GM19452 (cell line): ENCODE results near the gene RFTN1.

Experiments used
- ATAC-seq: cut with Tn5 transposase; IDR thresholded peaks from one replicate; pipeline ENCODE4 v1.9.1; 2021; ENCODE audit not compliant: unreplicated experiment

The RFTN1 gene

DNA sequence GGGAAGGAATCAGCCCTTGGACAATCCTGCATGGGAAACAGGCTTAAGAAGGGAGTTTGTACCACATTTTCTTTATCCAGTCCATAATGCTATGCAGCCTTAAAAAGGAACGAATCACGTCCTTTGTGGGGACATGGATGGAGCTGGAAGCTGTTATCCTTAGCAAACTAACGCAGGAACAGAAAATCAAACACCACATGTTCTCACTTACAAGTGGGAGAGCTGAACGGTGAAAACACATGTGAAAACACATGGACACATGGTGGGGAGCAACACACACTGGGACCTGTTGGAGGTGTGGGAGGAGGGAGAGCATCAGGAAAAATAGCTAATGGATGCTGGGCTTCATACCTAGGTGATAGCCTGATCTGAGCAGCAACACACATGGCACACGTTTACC lies 178.2 kb downstream of the RFTN1 start:
- ATAC-seq, result no peak

DNA sequence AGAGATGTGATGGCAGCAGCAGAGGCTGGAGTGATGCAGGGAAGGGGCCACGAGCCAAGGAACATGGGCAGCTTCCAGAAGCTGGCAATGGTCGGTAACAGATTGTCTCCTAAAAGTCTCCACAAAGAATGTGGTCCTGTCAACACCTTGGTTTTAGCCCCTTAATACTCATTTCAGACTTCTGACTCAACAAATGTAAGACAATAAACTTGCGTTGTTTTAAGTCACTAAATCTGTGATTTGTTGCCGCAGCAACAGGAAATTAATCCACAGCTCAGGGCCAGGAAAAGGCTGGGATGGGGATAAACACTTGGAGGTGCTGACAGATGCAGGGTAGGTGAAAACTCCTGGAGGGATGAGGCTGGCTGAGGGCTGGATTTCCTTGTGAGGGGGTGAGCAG lies 178.6 kb downstream of the RFTN1 start:
- no peak for ATAC-seq

GRCh38 chr3:16332904-16333426 lies 180.5 kb downstream of the RFTN1 start:
- no peak for ATAC-seq

DNA sequence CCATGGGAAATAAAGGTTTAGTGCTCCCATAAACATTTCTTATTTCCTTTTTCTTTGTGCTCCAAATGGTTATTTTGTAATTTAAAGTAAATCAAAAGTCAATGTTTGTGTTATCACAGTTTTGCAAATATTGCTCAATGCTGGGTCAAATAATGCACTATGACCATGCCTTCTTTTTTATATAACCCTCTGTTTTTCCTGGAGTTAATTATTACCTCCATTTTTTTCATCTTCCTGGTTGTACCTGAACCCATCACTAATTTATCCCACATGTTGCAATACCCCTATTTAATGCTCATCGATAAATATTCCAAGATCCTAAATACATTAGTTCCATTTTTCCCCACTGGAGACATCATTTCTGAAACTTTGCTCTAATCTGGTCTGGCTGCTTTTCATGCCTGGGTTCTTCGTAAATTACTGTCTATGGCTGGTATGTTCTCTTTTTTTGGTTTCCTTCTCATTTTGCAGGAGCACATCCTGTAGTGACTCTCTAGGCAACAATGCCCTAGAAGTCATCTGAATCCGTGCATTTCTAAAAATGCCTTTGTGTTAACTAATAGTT lies 182.1 kb downstream of the RFTN1 start:
- ATAC-seq, result no peak

DNA sequence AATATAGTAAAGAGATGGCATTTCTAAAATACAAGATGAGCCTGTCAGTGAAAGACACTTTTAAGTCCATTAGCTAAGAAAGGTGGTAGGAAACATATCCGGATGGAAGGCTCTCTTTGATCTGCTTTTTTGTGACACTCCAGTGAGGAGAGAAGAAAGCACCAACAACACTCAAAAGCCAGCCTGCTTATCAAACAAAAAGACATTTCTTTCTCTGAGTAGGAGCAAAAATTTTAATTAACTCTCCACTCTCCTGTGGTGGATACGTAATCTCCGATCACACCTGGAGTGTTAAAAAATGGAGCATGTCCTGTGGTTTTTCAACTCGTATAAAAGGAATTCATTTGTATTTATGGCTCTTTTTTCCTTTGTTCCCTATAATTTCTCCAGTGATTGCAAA lies 183.1 kb downstream of the RFTN1 start:
- no peak for ATAC-seq

- ATAC-seq, result no peak
Observed at GRCh38 chr3:16329826-16330129, 183.7 kb downstream of the RFTN1 start.

GRCh38 chr3:16329036-16329825 lies 184.3 kb downstream of the RFTN1 start:
- no peak for ATAC-seq

- ATAC-seq, result no peak
Observed at GRCh38 chr3:16328124-16328523, 185.4 kb downstream of the RFTN1 start.

DNA sequence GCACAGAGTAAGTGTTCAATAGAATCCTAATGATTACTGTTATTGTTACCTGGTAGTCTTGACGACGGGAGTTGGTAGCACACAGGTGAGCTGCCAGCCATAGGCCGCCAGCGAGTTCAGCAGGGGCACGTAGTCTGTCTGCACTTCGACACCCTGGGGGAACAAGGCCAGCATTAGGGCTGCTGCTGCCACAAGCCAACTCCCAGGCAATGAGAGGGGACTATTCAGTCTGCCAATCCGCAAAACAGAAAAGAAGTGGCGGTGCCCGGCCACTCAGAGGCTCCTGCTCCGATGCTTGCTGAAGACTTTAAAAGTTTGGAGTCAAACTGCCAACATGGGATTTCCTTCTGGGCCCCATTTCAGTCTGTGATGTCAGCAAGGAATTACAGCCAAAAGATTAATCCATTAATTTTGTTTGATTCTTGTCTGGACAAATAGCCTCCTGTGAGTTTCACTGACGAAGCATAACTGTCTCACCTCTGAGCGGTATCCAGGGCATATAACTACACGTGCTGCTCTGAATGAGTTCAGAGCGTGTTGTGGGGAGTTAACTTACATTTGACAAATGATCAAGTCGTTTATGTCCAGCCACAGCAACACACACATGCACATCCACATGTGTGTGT lies 186.7 kb downstream of the RFTN1 start:
- no peak for ATAC-seq

DNA sequence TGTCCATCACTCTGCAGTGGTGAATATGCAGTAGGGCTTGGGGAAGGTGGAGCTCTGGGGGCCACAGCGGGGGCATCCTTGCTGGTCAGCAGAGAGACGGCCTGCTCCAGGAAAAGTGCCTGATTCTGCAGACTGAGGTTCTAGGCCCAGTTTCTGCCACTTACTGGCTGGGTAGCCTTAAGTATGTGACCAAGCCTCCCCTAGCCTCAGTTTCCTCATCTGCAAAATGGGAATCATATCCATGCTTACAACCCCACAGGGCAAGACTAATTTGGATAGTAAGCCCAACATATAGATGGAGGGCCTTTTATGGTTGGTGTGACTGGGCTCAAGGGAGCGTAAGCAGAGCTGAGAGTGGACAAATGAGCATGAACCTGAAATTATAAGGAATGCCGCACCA lies 187.6 kb downstream of the RFTN1 start:
- no peak for ATAC-seq

DNA sequence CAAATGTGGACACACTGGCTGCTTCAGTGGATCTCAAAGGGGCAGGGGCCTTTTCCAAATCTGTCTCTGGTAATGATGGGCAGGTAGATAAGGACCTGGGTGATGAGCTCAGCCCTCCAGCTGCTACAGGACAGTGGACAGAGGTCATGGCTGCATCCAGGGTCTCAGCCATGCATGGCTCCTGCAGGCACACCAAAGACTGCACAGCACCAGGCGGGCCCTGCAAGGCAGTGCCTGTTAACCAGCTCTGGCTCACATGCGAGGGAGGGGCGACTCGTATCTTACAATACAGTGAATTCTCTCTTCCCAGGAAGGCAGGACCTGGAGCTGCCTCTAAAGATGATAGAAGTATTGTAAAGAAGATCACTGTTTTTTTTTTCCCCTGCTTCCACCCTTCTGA lies 189.8 kb downstream of the RFTN1 start:
- ATAC-seq, result no peak

- no peak for ATAC-seq
Observed at GRCh38 chr3:16322189-16322588, 191.3 kb downstream of the RFTN1 start.

GRCh38 chr3:16320711-16321110 lies 192.8 kb downstream of the RFTN1 start:
- no peak for ATAC-seq

GRCh38 chr3:16319723-16320122 lies 193.8 kb downstream of the RFTN1 start:
- ATAC-seq, result no peak

DNA sequence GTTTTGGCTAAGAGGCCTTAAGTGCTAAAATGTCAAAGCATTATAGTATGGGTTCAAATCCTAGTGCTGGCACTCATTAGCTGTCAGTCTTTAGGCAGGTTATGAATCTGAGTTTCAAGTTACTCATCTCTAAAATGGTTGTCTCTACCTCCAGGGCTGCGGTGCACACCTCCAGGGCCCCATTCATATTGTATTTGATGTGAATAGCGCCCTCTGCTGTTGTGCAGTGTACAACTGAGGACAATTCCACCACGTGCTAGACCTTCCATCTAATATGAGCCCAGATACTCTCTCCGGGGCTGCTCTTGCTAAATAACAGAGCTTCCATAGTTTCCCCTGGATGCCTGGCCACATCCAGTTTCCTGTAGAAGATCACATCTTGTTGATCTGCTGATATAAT lies 194.2 kb downstream of the RFTN1 start:
- no peak for ATAC-seq

- no peak for ATAC-seq
Observed at GRCh38 chr3:16318176-16318575, 195.3 kb downstream of the RFTN1 start.

- no peak for ATAC-seq
Observed at GRCh38 chr3:16317561-16317945, 195.9 kb downstream of the RFTN1 start.

DNA sequence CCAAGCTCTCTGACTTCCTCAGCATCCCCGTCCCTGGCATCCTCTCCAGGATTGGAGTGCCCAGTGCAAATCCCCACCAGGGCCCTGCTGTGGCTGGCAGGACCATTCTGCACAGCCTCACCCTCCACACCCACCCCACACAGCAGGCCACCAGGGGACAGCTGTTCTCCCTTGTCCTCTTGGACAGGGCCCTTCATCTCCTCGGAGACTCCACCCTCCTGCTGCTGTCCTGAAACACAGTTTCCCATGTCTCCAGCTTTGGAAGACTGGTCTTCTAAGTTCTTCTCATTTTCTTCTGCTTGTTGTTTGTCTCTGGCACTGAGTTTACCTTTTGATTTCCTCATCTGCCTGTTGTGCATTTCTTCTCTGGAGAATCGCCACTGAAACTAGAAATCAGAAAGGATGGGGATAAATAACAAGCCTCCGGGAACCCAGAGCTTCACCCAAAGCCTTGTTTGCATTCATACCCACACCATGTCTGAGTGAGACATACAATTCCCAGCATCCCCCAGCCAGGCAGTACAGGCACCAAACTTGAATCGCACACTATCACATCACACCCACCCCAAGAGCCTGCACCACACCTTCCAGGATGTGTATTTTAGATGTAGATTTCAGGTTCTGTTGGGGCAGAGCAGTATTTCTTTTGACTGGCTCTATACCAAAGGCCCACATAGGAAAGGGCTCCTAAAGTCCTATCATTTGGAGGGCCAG lies 196.5 kb downstream of the RFTN1 start:
- ATAC-seq, result no peak

DNA sequence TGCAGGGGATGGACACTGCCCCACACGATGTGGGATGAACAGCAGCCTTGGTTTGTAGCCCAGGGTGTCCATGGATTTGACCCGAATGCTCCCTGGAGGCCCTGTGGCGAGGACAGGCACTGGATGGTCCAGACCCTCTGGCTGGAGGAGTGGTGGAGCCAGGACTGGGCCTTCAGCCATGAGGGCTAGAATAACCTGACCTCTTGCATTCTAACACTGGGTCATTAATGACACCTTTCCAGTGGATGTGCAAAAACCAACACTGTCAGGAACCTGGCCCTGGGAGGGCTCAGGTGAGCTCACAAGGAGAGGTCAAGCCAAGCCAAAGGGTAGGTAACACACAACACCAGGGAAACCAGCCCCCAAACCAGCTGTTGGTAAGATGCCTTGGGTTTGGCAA lies 197.1 kb downstream of the RFTN1 start:
- no peak for ATAC-seq

- no peak for ATAC-seq
Observed at GRCh38 chr3:16315623-16316022, 197.9 kb downstream of the RFTN1 start.

DNA sequence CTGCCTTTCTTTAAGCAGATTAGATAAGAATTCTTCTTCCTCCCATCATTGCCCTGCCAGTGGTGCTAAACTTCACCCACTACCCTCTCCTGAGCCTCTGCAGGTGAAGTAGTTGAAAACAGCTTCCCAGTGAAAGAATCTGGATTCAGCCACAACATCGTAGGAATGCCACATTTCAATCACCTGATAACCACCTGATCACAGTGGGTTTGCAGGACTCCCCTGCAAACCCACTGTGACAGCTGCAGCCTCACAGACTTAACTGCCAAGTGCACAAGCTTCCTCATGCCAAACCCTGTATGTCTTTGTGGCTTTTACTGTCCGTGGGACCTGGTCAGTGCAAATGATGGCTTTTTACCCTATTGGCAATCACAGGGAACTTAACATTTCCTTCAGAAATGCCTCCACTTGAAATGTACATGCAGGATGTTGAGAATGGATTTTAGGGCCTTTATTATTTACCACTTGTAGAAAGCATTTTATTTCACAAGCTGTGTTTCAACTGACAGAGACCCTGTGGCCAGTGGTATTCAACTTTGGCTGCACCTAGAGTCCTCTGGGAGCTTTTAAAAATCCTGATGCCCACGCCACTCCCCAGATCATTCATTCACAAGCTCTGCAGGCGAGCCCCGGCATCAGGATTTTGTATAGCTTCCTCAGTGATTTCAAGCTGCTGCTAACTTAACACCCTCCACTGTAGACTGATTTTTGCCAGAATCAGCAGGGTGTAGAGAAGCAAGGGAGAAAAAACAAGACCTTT lies 199.4 kb downstream of the RFTN1 start:
- ATAC-seq, result no peak
